GM23248 (cell line): ENCODE measurements around the gene NPAS3. TPM values are rescaled to one million over a fixed set of nuclear protein-coding genes. Genes with fewer than 3 reads are reported as not detected.

Experiments used
- DNase-seq: peaks from one replicate; pipeline ENCODE4 v3.0.0-alpha.2; 2015
- H2AFZ ChIP-seq: fragments of 200-600 bp; sonication (generic); 2 replicates; pipeline ENCODE4 v1.6.1; 2016; ENCODE audit warnings: antibody characterized with exemption
- H3F3A ChIP-seq: fragments of 200-600 bp; sonication (generic); 2 replicates; pipeline ENCODE4 v1.6.1; 2016; ENCODE audit warnings: mild to moderate bottlenecking, antibody characterized with exemption, mixed run types; ENCODE audit not compliant: insufficient read depth
- H3K27ac ChIP-seq: fragments of 200-600 bp; sonication (generic); 2 replicates; pipeline ENCODE4 v1.5.1; 2016; ENCODE audit warnings: mild to moderate bottlenecking
- H3K27me3 ChIP-seq: fragments of 200-600 bp; sonication (generic); replicated peaks from 2 replicates; pipeline ENCODE4 v1.6.1; 2016; ENCODE audit warnings: mild to moderate bottlenecking; ENCODE audit not compliant: insufficient read depth
- H3K36me3 ChIP-seq: fragments of 200-600 bp; sonication (generic); 2 replicates; pipeline ENCODE4 v1.6.1; 2016; ENCODE audit warnings: low read depth, mild to moderate bottlenecking
- H3K4me1 ChIP-seq: fragments of 200-600 bp; sonication (generic); 2 replicates; pipeline ENCODE4 v1.6.1; 2016; ENCODE audit warnings: mild to moderate bottlenecking; ENCODE audit not compliant: insufficient read depth
- H3K4me2 ChIP-seq: fragments of 200-600 bp; sonication (generic); one replicate; pipeline ENCODE4 v1.6.1; 2016; ENCODE audit warnings: mild to moderate bottlenecking; ENCODE audit not compliant: unreplicated experiment
- H3K4me3 ChIP-seq: fragments of 200-600 bp; sonication (generic); 2 replicates; pipeline ENCODE4 v1.5.1; 2016; ENCODE audit warnings: mild to moderate bottlenecking
- H3K79me2 ChIP-seq: fragments of 200-600 bp; sonication (generic); 2 replicates; pipeline ENCODE4 v1.6.1; 2016; ENCODE audit warnings: mild to moderate bottlenecking; ENCODE audit not compliant: insufficient read depth
- H3K9ac ChIP-seq: fragments of 200-600 bp; sonication (generic); 2 replicates; pipeline ENCODE4 v1.6.1; 2016; ENCODE audit warnings: mild to moderate bottlenecking
- H3K9me2 ChIP-seq: fragments of 200-600 bp; sonication (generic); 2 replicates; pipeline ENCODE4 v1.6.1; 2016; ENCODE audit warnings: mixed run types, mild to moderate bottlenecking, moderate library complexity; ENCODE audit not compliant: insufficient read depth
- H3K9me3 ChIP-seq: fragments of 200-600 bp; sonication (generic); one replicate; pipeline ENCODE4 v1.6.1; 2017; ENCODE audit warnings: low read depth
- H4K20me1 ChIP-seq: fragments of 200-600 bp; sonication (generic); 2 replicates; pipeline ENCODE4 v1.6.0; 2016; ENCODE audit not compliant: insufficient read depth
- EZH2 ChIP-seq: fragments of 200-600 bp; sonication (generic); IDR thresholded peaks from 2 replicates; pipeline ENCODE4 v1.6.1; 2018; ENCODE audit warnings: antibody characterized with exemption, mild to moderate bottlenecking; ENCODE audit not compliant: insufficient read depth, poor library complexity, severe bottlenecking
- EZH2phosphoT487 ChIP-seq: fragments of 200-600 bp; sonication (generic); IDR thresholded peaks from 2 replicates; pipeline ENCODE4 v1.6.1; 2018; ENCODE audit warnings: antibody characterized with exemption, moderate library complexity, mild to moderate bottlenecking, low read depth; ENCODE audit not compliant: insufficient read depth
- WGBS, 2 experiments: methylation state at CpG; one replicate each; pipeline ENCODE4 v1.1.6; 2015 to 2017; ENCODE audit warnings: low lambda C conversion rate in 2 of 2, low coverage in 1 of 2; ENCODE audit errors: missing lambda C conversion rate in 2 of 2; 5-methylcytosine and 5-hydroxymethylcytosine counted together
- in situ Hi-C: fragments of 300-500 bp; cut with MboI; formaldehyde crosslinking; loops from 2 replicates; pipeline ENCODE4 v1.15.0; 2020
- polyA plus RNA-seq: library from polyadenylated mRNA; unstranded; fragments of >200 nt; fragmentation: Nextera tagmentation; extraction: Ambion mirVana; gene quantifications from 2 replicates; pipeline ENCODE4 v1.2.1, GENCODE V29; 2016
- total RNA-seq: library from RNA; depleted of rRNA; stranded (reverse); fragments of >200 nt; shearing (Covaris generic); gene quantifications from 2 replicates; pipeline ENCODE4 v1.2.3, GENCODE V29; 2014

Gene NPAS3
- total and polyA plus RNA-seq, 2 experiments from 2014 or later: 0.65 TPM; not detected in 1

- Histone ChIP-seq H3K4me1 (no peaks in the 10 kb centered on the region), H2AFZ (no peak overlapping the region)
These were observed 769.0 kb downstream of the NPAS3 start for GRCh38 chr14:33707716-33708115.

GRCh38 chr14:33709283-33709682 is 770.6 kb downstream of the NPAS3 start:
- Histone ChIP-seq H3K27me3 (no peaks in the 10 kb centered on the region), H3K4me1 (no peaks in the 10 kb centered on the region), H3K9me2 (no peaks in the 10 kb centered on the region), H3K27ac (no peak overlapping the region), H2AFZ (no peak overlapping the region), H4K20me1 (no peaks in the 10 kb centered on the region), H3K4me3 (no peak overlapping the region), H3K79me2 (no peaks in the 10 kb centered on the region), H3F3A (no peaks in the 10 kb centered on the region), H3K36me3 (no peaks in the 10 kb centered on the region), H3K9ac (no peak overlapping the region), H3K9me3 (no peaks in the 10 kb centered on the region), H3K4me2 (no peak overlapping the region)
- no peak for TF ChIP-seq EZH2
- no peak for TF ChIP-seq EZH2phosphoT487
- 42 to 43% methylated on average over 4 of the region's 4 CpGs for WGBS, 2 experiments
- peak; percentile 12 for DNase-seq
- in situ Hi-C loops: no loop called here

More at GRCh38 chr14:33707716-33708115, 769.0 kb downstream of the NPAS3 start:
- 90 to 93% methylated on average over 6 of the region's 6 CpGs for WGBS, 2 experiments
- Histone ChIP-seq H3K27me3 (no peaks in the 10 kb centered on the region), H3F3A (no peaks in the 10 kb centered on the region), H3K4me3 (no peak overlapping the region), H3K9me2 (no peaks in the 10 kb centered on the region), H4K20me1 (no peaks in the 10 kb centered on the region), H3K36me3 (no peaks in the 10 kb centered on the region), H3K9me3 (no peaks in the 10 kb centered on the region), H3K9ac (no peak overlapping the region), H3K4me2 (no peak overlapping the region), H3K27ac (no peak overlapping the region), H3K79me2 (no peaks in the 10 kb centered on the region)
- DNase-seq: no peak
- in situ Hi-C loops: no loop called here
- no peak for TF ChIP-seq EZH2phosphoT487
- TF ChIP-seq EZH2: no peak

- Histone ChIP-seq H3K4me1 (peaks cover 1% of the 10 kb centered on the region), H2AFZ (no peak overlapping the region), H3K9ac (no peak overlapping the region), H3K27me3 (no peaks in the 10 kb centered on the region), H3K27ac (no peak overlapping the region), H3K9me3 (no peaks in the 10 kb centered on the region), H4K20me1 (no peaks in the 10 kb centered on the region), H3K4me2 (no peak overlapping the region), H3K36me3 (no peaks in the 10 kb centered on the region), H3K9me2 (no peaks in the 10 kb centered on the region), H3K79me2 (no peaks in the 10 kb centered on the region), H3F3A (no peaks in the 10 kb centered on the region), H3K4me3 (no peak overlapping the region)
- TF ChIP-seq EZH2phosphoT487: no peak
- DNase-seq: no peak
- in situ Hi-C loops: no loop called here
- WGBS, 2 experiments: 93 to 95% methylated on average over 3 of the region's 3 CpGs
These were observed 771.0 kb downstream of the NPAS3 start for GRCh38 chr14:33709711-33710110.

GRCh38 chr14:33710273-33710672 is 771.6 kb downstream of the NPAS3 start:
- H3K79me2 ChIP-seq: no peaks in the 10 kb centered on the region
- H3K9me3 ChIP-seq: no peaks in the 10 kb centered on the region
- H3K9ac ChIP-seq: no peak overlapping the region
- no peaks in the 10 kb centered on the region for H4K20me1 ChIP-seq
- no peaks in the 10 kb centered on the region for H3K9me2 ChIP-seq
- 67 to 71% methylated on average over 7 of the region's 7 CpGs for WGBS, 2 experiments
- no peak for DNase-seq
- H2AFZ ChIP-seq: no peak overlapping the region
- H3K27ac ChIP-seq: no peak overlapping the region
- no peaks in the 10 kb centered on the region for H3K27me3 ChIP-seq
- H3K4me1 ChIP-seq: peaks cover 7% of the 10 kb centered on the region
- H3F3A ChIP-seq: no peaks in the 10 kb centered on the region
- in situ Hi-C loops: no loop called here
- TF ChIP-seq EZH2phosphoT487 (no peak), EZH2 (no peak)
- no peak overlapping the region for H3K4me2 ChIP-seq
- H3K4me3 ChIP-seq: no peak overlapping the region
- H3K36me3 ChIP-seq: no peaks in the 10 kb centered on the region

- no peaks in the 10 kb centered on the region for H3K9me3 ChIP-seq
- no peak overlapping the region for H3K9ac ChIP-seq
- no peak for DNase-seq
- H3K9me2 ChIP-seq: no peaks in the 10 kb centered on the region
- no peak overlapping the region for H2AFZ ChIP-seq
- H3K4me2 ChIP-seq: no peak overlapping the region
- no peak overlapping the region for H3K27ac ChIP-seq
- in situ Hi-C loops: no loop called here
- H3K79me2 ChIP-seq: no peaks in the 10 kb centered on the region
- TF ChIP-seq EZH2phosphoT487 (no peak), EZH2 (no peak)
- H3K27me3 ChIP-seq: no peaks in the 10 kb centered on the region
- peaks cover 8% of the 10 kb centered on the region for H3K4me1 ChIP-seq
- H3K36me3 ChIP-seq: no peaks in the 10 kb centered on the region
- no peaks in the 10 kb centered on the region for H4K20me1 ChIP-seq
- 84 to 86% methylated on average over 11 of the region's 11 CpGs for WGBS, 2 experiments
- H3F3A ChIP-seq: no peaks in the 10 kb centered on the region
- no peak overlapping the region for H3K4me3 ChIP-seq
These were observed 772.5 kb downstream of the NPAS3 start for GRCh38 chr14:33711194-33711593.
